Tibial nerve (tissue), 4 donors: ENCODE results near the gene SHLD2.
"Not testable (repeated sequence)": the region's sequence is repeated elsewhere in the genome, so short reads cannot be mapped to it uniquely, and the experiment has no call there.

ENCODE experiments used
- EP300 ChIP-seq, 2 donors: sonication (generic); formaldehyde crosslinking; IDR thresholded peaks; one replicate each; pipeline ENCODE4 v1.6.1; 2017; ENCODE audit warnings: antibody characterized with exemption in 2 of 2, mild to moderate bottlenecking in 1 of 2
- POLR2A ChIP-seq, 2 donors: fragments of 450-650 bp; IDR thresholded peaks; one replicate each; pipeline ENCODE4 v1.6.1; 2017; ENCODE audit warnings: antibody characterized with exemption in 2 of 2, mild to moderate bottlenecking in 2 of 2, moderate library complexity in 2 of 2
- TF ChIP-seq, protein P1 (sequence below), 5 experiments: fragments of 200-600 bp in 3 of 5; fragments of 450-650 bp in 2 of 5; sonication (generic) in 3 of 5; IDR thresholded peaks; one replicate each; pipeline ENCODE4 v1.5.1; 2016 to 2019; ENCODE audit warnings: antibody characterized with exemption in 5 of 5, mild to moderate bottlenecking in 3 of 5, moderate library complexity in 2 of 5

DNA sequence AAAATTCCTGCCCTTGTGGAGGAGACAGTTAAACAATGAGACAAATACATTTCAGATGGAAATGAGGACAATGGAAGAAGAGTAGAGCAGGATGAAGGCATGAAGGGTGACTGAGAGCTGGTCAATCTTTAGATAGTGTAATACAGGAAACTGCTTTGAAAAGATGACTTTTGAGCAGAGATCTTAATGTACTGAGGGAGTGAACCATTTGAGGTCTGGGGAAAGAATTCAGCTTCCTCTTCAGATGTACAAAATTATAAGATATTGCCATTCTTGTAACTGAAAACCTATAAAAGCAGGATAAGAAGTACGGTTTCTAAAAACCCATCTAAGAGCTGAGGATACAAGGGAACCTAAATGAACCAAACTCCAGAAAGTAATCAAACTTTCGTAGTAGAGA is 38.9 kb downstream of the SHLD2 start:
- TF ChIP-seq POLR2A, EP300 (IDR thresholded peaks at IDR 0.05): not testable (repeated sequence)
- TF ChIP-seq, protein P1, sequence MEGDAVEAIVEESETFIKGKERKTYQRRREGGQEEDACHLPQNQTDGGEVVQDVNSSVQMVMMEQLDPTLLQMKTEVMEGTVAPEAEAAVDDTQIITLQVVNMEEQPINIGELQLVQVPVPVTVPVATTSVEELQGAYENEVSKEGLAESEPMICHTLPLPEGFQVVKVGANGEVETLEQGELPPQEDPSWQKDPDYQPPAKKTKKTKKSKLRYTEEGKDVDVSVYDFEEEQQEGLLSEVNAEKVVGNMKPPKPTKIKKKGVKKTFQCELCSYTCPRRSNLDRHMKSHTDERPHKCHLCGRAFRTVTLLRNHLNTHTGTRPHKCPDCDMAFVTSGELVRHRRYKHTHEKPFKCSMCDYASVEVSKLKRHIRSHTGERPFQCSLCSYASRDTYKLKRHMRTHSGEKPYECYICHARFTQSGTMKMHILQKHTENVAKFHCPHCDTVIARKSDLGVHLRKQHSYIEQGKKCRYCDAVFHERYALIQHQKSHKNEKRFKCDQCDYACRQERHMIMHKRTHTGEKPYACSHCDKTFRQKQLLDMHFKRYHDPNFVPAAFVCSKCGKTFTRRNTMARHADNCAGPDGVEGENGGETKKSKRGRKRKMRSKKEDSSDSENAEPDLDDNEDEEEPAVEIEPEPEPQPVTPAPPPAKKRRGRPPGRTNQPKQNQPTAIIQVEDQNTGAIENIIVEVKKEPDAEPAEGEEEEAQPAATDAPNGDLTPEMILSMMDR (IDR thresholded peaks at IDR 0.05): not testable (repeated sequence)
